Head of caudate nucleus (tissue), 42 donors: Measurements from ENCODE around the gene C4orf50.

ENCODE experiments used
- DNase-seq, 42 donors: peaks; one replicate each; pipeline versions ENCODE4 v3.0.0 to v3.0.0-alpha.2; 2020 to 2021; ENCODE audit warnings: mixed read lengths in 7 of 42
- intact Hi-C: fragments of 100-400 bp; cut with DNase I; formaldehyde crosslinking; loops from one replicate; pipeline ENCODE4 v1.15.0; 2022

Gene C4orf50

GRCh38 chr4:6018331-6018730, at the start of gene C4orf50:
Gene C4orf50 (minus strand): TSS chr4:6018431.
- intact Hi-C loops = no loop called here

GRCh38 chr4:6065934-6066590, 47.8 kb upstream of the C4orf50 start:
- DNase-seq = peak in 18 of 42 donors; percentile 28 to 77 (median 60)
- intact Hi-C loops = no loop called here

More at GRCh38 chr4:6018331-6018730, at the start of gene C4orf50:
- DNase-seq = no peak

GRCh38 chr4:6065166-6065565, 46.9 kb upstream of the C4orf50 start:
- no peak for DNase-seq
- intact Hi-C loops = no loop called here

- DNase-seq = no peak
- intact Hi-C loops = no loop called here
Measured at GRCh38 chr4:6064383-6064782, 46.2 kb upstream of the C4orf50 start.

GRCh38 chr4:6063684-6064083, 45.5 kb upstream of the C4orf50 start:
- DNase-seq = no peak
- intact Hi-C loops = no loop called here

GRCh38 chr4:6062133-6062532, 43.9 kb upstream of the C4orf50 start:
- intact Hi-C loops = no loop called here
- no peak for DNase-seq

GRCh38 chr4:6059375-6059805, 41.2 kb upstream of the C4orf50 start:
- intact Hi-C loops = no loop called here
- no peak for DNase-seq

- intact Hi-C loops = no loop called here
Measured at GRCh38 chr4:6058531-6059374, 40.5 kb upstream of the C4orf50 start.

GRCh38 chr4:6056976-6057766, 38.9 kb upstream of the C4orf50 start:
- intact Hi-C loops = no loop called here
- peak in 36 of 42 donors; percentile 18 to 84 (median 57) for DNase-seq

More at GRCh38 chr4:6058531-6059374, 40.5 kb upstream of the C4orf50 start:
- no peak for DNase-seq

GRCh38 chr4:6055436-6055835, 37.2 kb upstream of the C4orf50 start:
- DNase-seq = no peak
- intact Hi-C loops = no loop called here

GRCh38 chr4:6055030-6055429, 36.8 kb upstream of the C4orf50 start:
- intact Hi-C loops = no loop called here
- DNase-seq = no peak

GRCh38 chr4:6054162-6054922, 36.1 kb upstream of the C4orf50 start:
- peak in 6 of 42 donors; percentile 27 to 67 (median 48) for DNase-seq
- intact Hi-C loops = no loop called here

GRCh38 chr4:6052679-6053078, 34.4 kb upstream of the C4orf50 start:
- intact Hi-C loops = no loop called here
- DNase-seq = no peak

GRCh38 chr4:6050551-6050950, 32.3 kb upstream of the C4orf50 start:
- intact Hi-C loops = no loop called here

GRCh38 chr4:6049985-6050384, 31.8 kb upstream of the C4orf50 start:
- peak in 2 of 42 donors; percentile 42 to 69 for DNase-seq
- intact Hi-C loops = no loop called here

More at GRCh38 chr4:6050551-6050950, 32.3 kb upstream of the C4orf50 start:
- DNase-seq = no peak

- no peak for DNase-seq
- intact Hi-C loops = no loop called here
Measured at GRCh38 chr4:6049278-6049677, 31.0 kb upstream of the C4orf50 start.

- intact Hi-C loops = no loop called here
- DNase-seq = no peak
Measured at GRCh38 chr4:6048537-6048936, 30.3 kb upstream of the C4orf50 start.

GRCh38 chr4:6047130-6047673, 29.0 kb upstream of the C4orf50 start:
- intact Hi-C loops = no loop called here
- DNase-seq = peak in 1 of 42 donors; percentile 46
